HL-60/S4 (cell line): Measurements from ENCODE around the gene TRIP11.

Source experiments
- in situ Hi-C: fragments of 300-500 bp; cut with MboI; formaldehyde crosslinking; loops from 2 replicates; pipeline ENCODE4 v1.14.3; 2022; ENCODE audit warnings: low sequenced_read_pairs

Gene TRIP11

DNA sequence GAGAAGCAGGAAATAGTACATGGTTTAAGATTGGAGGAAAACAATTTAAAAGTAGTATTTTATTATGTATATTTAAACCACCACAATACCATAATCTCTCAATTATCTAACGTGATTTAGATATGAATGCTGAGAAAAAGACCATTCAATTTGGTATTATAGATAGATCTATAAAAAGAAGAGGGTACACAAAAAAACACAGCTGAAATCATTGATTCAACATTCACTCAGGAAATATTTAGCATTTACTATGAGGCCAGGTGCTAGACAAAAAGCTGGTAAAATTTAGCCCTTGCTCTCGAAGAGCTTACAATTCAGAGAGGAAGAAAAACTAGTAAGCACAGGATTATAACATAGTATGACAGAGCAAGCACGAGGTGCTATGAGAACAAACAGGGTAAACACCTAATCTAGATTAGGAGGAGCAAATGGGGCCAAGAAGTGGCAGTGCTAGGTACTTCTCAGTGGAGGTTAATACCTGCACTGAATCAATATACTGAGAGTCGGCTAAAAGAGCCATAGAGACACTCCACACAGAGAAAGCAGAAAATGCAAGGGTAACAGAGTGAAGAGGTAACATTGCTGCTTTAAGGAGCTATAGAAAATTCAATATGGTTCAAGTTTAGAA, 27.6 kb downstream of the TRIP11 start:
- in situ Hi-C loops, result no loop called here

DNA sequence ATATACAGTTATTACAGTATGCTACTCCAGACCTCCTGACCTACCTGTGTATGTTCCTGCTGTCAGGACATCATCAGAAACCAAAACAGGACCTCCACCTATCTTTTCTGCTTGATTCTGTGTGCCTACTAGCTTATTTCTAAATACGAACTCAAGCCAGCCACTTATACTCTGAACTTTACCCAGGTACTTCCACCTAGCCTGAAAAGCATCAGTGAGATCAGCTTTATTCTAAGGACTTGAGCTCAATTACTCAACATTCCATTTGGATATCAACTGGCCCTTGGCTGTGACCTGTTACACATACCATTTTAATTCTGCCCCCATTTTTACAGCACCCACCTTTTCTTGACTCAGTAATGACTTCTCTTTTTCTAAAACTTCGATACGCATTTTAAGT, 29.2 kb downstream of the TRIP11 start:
- in situ Hi-C loops, result no loop called here

DNA sequence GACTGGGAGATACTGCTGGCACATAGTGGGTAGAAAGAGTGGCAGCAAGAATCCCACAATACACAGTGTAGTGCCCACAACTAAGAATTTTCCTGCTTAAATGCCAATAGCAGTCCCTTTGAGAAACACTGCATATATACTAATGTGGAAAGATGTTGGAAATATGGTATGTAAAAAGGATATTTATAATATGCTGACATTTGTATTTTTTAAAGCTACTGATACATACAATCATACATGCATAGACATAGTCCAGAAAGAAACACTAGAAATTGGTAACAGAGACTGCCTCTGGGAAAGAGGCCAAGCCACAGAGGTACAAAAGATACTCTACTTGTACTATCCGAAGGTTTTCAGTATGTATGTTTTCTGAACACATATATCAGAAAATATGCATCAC, 30.3 kb downstream of the TRIP11 start:
- in situ Hi-C loops, result no loop called here

DNA sequence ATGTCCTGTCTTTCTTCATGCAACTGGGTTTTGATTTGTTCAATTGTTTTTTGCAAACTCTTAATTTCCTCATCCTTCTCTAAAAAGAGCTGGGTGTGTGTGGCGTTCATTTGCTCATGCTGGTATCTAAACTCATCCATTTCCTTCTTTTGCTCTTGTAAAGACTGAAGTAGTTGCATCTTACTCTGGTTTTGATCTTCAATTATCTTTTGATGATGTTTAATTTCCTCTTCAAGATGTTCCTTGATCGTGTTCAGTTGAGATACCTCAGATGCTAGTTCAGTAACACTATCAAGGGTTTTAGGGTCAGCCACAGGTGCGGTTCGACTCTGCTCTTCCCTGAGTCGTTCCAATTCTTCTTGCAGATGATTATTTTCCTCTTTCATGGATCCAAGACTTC, 34.8 kb downstream of the TRIP11 start:
- in situ Hi-C loops, result no loop called here

DNA sequence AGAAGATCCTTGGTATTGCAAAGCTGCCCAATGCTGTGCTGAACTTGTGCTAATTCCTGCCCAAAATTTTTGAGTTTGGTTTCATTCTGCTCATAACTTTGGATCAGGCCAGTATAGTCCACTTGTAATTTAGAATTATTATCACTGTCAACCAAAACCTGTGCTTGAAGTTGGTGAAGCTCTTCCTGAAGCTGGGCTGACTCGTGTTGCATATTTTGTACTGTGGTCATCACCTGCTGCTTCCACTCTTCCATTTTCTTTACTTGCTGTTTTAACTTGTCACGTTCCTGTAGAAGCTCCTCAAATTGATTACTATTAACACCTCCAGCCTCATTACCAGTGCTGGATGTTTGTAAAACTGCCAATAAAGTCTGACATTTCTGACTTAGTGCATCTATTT, 35.8 kb downstream of the TRIP11 start:
- in situ Hi-C loops, result no loop called here

DNA sequence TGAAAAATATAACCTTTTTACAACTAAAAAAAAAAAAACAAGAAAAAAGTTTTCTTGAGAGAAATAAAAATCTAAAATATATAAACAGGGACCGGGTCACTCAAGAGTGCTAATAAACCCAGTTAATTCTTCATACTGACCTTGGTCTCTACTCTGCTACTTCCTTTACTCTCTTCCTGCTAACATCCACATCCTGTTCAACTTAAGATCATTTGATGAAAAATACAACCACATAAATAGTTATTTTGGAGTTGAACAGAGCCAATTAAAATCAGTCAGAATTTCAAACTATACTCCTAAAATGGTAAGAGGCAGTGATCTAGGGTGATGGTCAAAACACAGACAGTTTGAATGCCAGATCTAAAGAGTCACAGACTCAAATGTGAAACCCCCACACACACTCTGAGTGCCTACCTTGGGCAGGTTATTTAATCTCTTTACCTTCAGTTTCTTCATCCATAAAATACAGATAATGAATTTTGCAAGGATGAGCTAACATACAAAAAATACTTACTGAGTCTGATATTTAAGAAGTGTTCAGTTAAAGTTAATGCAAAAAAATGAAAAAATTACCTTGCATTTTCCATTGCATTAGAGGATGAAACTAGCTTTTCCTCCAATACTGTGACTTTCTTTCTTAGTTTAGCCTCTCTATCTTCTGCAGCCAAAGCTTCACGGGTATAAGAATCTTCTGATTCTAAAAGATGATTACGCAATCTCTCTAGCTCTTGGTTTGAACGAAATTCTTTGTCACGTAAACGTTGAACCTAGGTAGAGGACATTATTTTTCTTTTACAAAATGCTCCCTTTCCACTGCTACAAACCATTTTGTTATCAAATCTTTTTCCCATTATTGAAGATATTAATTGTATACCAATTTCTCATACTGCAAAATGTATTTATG, 40.9 kb downstream of the TRIP11 start:
- in situ Hi-C loops, result no loop called here

DNA sequence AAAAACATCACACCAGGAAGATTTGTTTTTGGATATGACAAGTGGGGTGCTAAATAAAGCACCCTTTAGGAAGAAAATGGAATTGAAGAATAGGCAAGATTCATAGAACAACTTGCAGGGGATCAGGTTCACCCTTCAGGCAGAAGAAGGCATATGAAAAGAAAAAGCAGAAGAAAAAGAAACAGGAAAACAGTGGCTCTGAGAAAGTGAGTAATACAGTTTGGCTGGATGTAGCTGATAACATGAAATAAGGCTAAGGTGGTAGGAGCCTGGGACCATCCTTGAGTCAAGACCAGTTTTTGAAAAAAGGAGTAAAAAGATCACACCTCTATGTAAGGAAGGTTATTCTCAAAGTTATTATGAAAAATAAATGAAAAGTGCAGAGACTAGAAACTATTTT, 42.4 kb downstream of the TRIP11 start:
- in situ Hi-C loops, result no loop called here

DNA sequence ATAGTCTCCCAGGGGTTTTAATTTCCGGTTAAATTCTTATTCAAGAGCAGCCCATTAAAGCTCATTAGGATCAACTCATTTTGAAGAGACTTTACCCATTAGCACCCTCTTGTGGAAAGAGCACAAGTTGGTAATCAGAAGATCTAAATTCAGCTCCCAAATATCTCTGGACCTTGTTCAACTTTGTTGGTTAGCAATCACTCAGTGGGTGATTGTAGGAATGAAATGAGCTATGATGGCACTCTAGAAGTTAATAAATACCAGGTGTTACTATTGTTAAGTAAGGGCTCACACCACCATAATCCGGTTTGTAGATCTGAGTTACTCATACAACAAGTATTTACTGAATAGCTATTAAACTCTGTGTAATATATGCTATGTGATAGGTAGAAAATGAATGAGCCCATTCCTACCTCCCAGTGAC, 42.9 kb downstream of the TRIP11 start:
- in situ Hi-C loops, result no loop called here

DNA sequence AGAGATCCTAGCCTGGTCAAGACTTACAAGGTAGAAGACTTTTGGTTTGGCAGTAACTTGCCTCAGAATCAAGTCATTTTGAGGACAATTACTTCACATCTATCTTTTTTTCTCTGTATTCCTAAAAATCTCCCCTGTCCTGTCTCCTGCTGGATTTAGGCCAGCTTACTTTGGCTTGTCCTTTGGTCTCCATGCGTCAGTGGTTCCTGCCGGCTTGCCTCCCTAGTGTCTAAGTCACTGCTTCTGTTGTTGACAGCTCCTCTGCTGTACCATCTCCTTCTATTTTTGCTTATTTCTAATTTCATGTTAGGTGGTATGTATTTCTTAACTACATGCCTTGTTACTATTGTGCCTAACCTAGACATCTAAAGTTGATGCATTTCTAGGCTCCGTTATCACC, 52.7 kb downstream of the TRIP11 start:
- in situ Hi-C loops, result no loop called here

DNA sequence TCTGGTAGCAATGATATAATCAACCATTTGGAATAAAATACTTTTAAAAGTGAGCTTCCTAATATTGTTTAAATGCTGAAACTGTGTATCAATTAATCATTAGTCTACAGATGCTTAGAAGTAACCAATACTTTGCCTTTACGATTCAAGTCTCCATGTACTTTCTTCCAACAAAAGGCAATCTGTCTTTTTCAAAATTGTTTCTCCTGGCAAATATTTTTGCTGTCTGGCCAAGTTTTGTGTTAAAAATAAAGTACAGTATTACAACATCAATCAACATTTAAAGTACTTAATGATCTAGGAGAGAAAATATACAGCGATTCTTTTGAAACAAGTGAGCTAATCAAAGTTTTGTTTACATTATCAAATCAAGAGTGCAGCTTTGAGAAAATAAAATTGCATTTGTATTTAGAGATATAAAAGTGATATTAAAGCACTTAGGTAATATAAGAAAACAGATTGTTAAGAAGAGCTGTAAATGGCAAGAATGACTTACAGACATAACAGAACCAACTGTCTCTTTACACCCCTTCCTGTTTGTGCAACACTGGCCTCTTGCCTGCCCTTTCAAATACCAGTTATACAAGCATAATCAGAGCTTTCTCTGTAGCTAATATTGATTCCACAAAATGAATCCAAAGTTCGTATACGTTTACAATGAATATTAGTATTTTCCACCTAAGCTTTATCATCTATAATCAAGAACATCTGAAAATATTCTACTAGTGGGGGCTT, 54.2 kb downstream of the TRIP11 start:
- in situ Hi-C loops, result no loop called here

DNA sequence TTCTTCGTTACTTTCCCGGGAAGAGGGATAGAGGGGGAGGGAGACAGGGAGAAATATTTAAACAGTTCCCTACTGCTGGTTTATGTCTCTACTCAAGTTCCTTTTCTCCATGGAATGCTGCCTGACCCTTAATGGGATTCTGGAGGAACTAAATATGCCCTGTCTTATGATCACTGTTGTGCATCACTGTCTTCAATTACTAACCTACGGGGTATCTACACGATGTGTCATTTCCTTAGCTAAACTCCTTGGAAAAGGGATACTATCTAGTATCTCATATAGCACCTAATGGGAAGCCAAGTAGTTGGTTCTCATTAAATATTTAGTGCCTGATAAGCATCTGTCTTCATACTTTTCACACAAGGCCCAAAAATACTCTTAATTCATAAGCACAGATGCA, 54.9 kb downstream of the TRIP11 start:
- in situ Hi-C loops, result no loop called here

DNA sequence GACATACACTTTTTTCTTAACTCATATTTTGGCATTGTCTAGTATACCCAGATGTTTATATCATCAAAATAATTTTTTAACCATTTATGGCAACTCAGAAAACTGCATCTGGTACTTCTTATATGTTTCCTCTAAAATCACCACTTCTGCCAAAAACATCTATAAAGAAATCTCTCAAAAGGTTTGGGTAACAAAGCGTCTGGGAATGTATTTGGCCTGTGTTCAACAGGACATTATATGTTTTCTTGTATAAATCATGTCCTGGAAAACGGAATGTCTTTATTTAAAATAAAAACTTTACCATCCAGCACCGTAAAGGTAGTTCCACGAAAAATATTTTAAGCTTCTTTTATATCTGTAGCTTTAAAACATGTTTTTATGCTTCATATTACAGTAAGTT, 56.3 kb downstream of the TRIP11 start:
- in situ Hi-C loops, result no loop called here

DNA sequence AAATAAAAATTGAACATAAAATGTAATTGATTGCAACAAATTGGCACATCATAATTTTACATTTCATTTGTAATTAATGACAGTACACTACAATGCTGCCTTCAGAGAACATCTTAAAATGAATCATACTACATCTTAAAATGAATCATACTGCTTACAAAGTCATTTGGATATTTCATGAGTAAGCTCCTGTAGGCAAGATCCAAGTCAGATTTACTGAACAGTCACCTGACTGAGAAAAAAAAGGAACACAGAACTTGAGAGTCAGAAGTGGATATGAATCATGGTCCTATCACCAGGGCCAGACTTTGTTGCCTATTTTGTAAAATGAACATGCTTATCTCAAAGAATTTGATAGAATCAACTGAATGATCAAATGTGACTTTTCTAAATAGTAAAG, 59.7 kb downstream of the TRIP11 start:
- in situ Hi-C loops, result no loop called here

DNA sequence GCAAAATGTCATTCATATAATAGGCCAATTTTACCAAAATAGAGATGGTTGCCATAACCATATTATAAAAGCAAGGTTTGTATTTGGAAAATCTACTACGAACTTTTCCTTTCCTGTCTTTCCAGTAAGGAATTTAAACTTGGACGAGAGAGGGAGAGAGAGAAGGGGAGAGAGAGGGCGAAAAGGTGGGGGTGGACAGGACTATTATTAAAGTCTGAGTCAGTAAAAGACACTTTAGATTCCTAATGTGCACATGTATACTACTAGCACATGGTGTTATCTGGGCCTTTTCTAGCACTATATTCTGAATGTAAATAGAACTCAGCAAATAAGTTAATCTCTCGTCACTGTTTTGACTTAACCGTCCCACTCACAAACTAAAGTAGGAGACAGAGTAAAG, 62.0 kb downstream of the TRIP11 start:
- in situ Hi-C loops, result no loop called here

DNA sequence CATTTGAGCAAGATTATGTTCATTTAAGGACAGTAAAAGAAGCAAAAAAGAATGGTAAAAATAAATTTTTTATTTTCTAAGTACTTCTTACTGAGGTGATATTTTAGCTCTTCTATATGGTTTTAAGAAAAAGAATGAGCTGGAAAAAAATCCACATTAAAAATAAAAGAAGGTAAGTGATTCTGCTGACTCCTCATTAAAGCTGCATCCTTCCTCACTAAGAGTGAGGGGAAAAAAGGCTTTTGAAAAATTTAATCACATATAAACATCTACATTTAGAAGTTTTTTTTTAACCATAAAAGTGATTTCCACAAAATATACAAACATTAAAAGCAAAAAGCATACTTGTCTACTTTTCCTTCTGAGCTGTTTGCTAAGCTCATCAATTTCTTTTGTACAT, 64.1 kb downstream of the TRIP11 start:
- in situ Hi-C loops, result no loop called here

DNA sequence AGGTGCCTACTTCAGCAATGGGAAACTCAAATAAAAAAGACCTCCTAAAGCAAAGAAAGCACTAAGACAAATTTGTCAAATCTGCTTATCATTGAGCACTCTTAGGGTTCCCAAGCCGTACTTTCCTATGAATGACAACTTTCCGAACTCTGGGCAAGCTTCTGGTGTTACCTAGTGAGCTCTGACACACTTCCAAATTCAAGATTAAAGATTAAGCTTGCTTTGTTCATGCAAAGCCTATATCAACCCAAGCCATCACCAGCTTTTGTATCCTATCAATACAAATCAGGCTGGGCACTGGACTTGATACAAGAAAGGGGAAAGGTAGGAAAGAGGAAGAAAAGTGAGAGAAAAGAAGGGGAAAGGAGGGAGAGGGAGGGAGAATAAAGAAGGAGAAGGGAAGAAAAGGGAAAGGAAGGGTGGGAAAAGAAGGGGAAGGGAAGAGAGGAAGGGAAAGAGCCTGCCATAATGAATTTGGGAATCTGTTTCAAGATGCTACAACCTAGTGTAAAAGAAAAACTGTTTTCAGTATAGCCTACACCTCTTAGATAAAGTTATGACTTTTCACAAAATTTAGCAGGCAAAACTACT, 68.6 kb downstream of the TRIP11 start:
- in situ Hi-C loops, result no loop called here

DNA sequence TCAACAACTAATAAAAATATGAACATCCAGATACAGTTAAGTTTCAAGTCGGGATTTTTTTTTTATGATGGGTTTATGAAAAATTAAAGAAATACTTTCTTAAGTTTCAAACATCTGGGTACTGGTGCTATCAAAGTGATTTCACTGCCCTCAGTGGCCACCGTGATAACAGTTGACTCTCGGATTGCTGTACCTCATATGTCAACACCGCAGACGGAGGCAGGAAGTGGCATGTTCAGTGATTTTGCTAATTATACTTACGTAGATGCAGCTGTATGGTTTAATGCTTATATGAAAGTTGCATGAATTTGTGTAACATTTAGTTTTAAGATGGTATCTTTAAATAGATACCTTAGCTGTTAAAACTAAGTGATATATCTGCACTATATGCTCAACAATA, 71.6 kb downstream of the TRIP11 start:
- in situ Hi-C loops, result no loop called here

DNA sequence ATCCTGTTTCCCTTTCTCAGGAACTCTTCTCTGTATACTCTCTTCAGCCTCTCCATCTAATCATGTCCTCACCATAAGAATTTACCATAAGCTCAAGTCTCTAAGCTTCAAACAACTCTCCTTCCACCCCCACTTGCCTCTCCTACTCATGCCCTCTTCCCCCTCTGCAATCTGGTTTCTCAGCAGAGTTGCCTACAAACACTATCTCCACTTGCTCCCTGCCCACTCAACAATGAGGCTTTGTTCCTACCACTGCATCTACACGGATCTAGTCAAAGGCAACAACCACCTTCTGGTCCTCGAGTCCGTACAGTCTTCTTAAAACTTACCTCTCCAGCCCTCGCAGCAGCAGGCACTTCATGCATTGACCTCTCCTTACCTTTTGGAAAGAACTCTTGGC, 75.1 kb downstream of the TRIP11 start:
- in situ Hi-C loops, result no loop called here

DNA sequence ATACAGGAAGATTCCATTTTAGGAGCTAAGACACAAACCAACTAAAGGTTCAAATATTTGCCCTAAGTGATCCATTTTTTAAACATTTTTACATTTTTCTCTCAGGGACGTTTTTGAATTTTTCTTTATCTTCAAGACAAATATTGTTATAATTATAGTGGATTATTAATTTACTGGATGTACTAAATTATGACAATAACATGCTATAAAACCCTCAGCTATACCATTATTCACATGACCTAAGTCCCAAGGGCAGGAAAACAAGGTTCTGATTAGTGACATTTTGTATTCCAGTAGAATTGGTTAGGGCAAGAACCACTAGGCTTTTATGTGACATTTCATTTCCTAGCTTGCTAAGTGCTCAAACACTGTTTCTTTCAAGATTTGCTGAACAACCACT, 75.8 kb downstream of the TRIP11 start:
- in situ Hi-C loops, result no loop called here

DNA sequence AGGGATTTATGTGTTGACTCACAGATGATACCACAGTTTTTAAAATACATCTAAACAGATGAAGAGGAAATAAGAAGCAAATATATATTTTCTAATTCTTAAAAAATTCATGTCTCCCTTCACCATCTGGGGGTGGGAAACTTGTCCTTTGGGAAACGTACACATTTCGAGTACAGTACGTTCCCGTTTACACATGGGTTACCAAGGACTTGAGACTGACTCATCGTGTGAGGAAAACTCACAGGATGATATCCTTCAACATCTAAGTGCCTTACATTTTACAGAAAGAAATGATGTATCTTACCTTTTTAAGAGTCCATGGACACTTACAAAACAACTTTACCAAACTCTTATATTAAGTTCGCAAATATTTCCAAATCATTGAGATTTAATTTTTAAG, 76.4 kb downstream of the TRIP11 start:
- in situ Hi-C loops, result no loop called here
